H9 (cell line): ENCODE measurements around the gene DENND1A. TPM values are rescaled to one million over a fixed set of nuclear protein-coding genes. Genes with fewer than 3 reads are reported as not detected.

Experiments used
- DNase-seq: peaks from one replicate; pipeline ENCODE4 v3.0.0-alpha.2; 2017
- H2AFZ ChIP-seq: one replicate; pipeline ENCODE4 v1.6.1; 2013; ENCODE audit warnings: mild to moderate bottlenecking, low read length, control low read depth, moderate library complexity
- H2AK5ac ChIP-seq: 2 replicates; pipeline ENCODE4 v1.6.1; 2013; ENCODE audit warnings: low read length, control low read depth, mixed read lengths; ENCODE audit not compliant: insufficient read length
- H2BK120ac ChIP-seq: one replicate; pipeline ENCODE4 v1.6.1; 2013; ENCODE audit warnings: low read depth, mild to moderate bottlenecking, low read length, control low read depth, inconsistent platforms; ENCODE audit not compliant: poor library complexity, severe bottlenecking
- H2BK12ac ChIP-seq: 2 replicates; pipeline ENCODE4 v1.6.1; 2013; ENCODE audit warnings: low read length, control low read depth, mixed read lengths, low read depth; ENCODE audit not compliant: insufficient read length
- H2BK15ac ChIP-seq: 2 replicates; pipeline ENCODE4 v1.6.1; 2013; ENCODE audit warnings: low read depth, low read length, control low read depth
- H2BK20ac ChIP-seq: one replicate; pipeline ENCODE4 v1.6.1; 2013; ENCODE audit warnings: low read depth, mild to moderate bottlenecking, low read length, control low read depth, inconsistent platforms; ENCODE audit not compliant: poor library complexity, severe bottlenecking
- H2BK5ac ChIP-seq: 2 replicates; pipeline ENCODE4 v1.6.1; 2013; ENCODE audit warnings: low read length, control low read depth, mixed read lengths; ENCODE audit not compliant: insufficient read length
- H3K14ac ChIP-seq: 2 replicates; pipeline ENCODE4 v1.6.1; 2013; ENCODE audit warnings: low read length, control low read depth; ENCODE audit not compliant: insufficient read depth
- H3K18ac ChIP-seq: 2 replicates; pipeline ENCODE4 v1.6.1; 2013; ENCODE audit warnings: low read depth, mild to moderate bottlenecking, mixed read lengths, low read length, control low read depth; ENCODE audit not compliant: insufficient read length
- H3K23ac ChIP-seq: 2 replicates; pipeline ENCODE4 v1.6.1; 2013; ENCODE audit warnings: low read length, control low read depth, mixed read lengths, low read depth; ENCODE audit not compliant: insufficient read length
- H3K23me2 ChIP-seq: 2 replicates; pipeline ENCODE4 v1.6.1; 2013; ENCODE audit warnings: low read depth, mild to moderate bottlenecking, mixed read lengths, low read length, control low read depth; ENCODE audit not compliant: insufficient read length, poor library complexity, severe bottlenecking
- H3K27ac ChIP-seq: 2 replicates; pipeline ENCODE4 v1.5.1; 2013; ENCODE audit warnings: low read length, control low read depth, mixed read lengths, low read depth; ENCODE audit not compliant: insufficient read length
- H3K27me3 ChIP-seq: 2 replicates; pipeline ENCODE4 v1.6.1; 2013; ENCODE audit warnings: low read length, control low read depth, inconsistent platforms; ENCODE audit not compliant: insufficient read depth
- H3K4ac ChIP-seq: 2 replicates; pipeline ENCODE4 v1.6.1; 2013; ENCODE audit warnings: low read depth, mild to moderate bottlenecking, control low read depth, inconsistent platforms, low read length, moderate library complexity
- H3K4me1 ChIP-seq: 2 replicates; pipeline ENCODE4 v1.6.1; 2013; ENCODE audit warnings: low read length, control low read depth, inconsistent platforms; ENCODE audit not compliant: insufficient read depth
- H3K4me2 ChIP-seq: 2 replicates; pipeline ENCODE4 v1.6.1; 2013; ENCODE audit warnings: low read length, control low read depth, mixed read lengths; ENCODE audit not compliant: insufficient read length, insufficient read depth
- H3K56ac ChIP-seq: 2 replicates; pipeline ENCODE4 v1.6.1; 2013; ENCODE audit warnings: low read depth, mild to moderate bottlenecking, mixed read lengths, low read length, control low read depth; ENCODE audit not compliant: insufficient read length
- H3K79me1 ChIP-seq: 2 replicates; pipeline ENCODE4 v1.6.1; 2013; ENCODE audit warnings: low read depth, mild to moderate bottlenecking, moderate library complexity, low read length, control low read depth, inconsistent platforms; ENCODE audit not compliant: insufficient read depth, poor library complexity, severe bottlenecking
- H3K79me2 ChIP-seq: 2 replicates; pipeline ENCODE4 v1.6.1; 2013; ENCODE audit warnings: low read length, control low read depth, inconsistent platforms; ENCODE audit not compliant: insufficient read depth
- H3K9ac ChIP-seq: 2 replicates; pipeline ENCODE4 v1.6.1; 2013; ENCODE audit warnings: low read length, control low read depth, mixed read lengths; ENCODE audit not compliant: insufficient read length; ENCODE audit errors: extremely low read depth
- H3K9me3 ChIP-seq: one replicate; pipeline ENCODE4 v1.6.1; 2013; ENCODE audit warnings: low read depth, low read length, inconsistent platforms; ENCODE audit not compliant: control insufficient read depth
- H3T11ph ChIP-seq: one replicate; pipeline ENCODE4 v1.6.1; 2013; ENCODE audit warnings: mild to moderate bottlenecking, low read length, control low read depth, inconsistent platforms
- H4K20me1 ChIP-seq: one replicate; pipeline ENCODE4 v1.6.1; 2013; ENCODE audit not compliant: control insufficient read depth, insufficient read length, insufficient read depth
- H4K5ac ChIP-seq: 2 replicates; pipeline ENCODE4 v1.6.1; 2013; ENCODE audit warnings: low read depth, mild to moderate bottlenecking, mixed read lengths, low read length, control low read depth; ENCODE audit not compliant: insufficient read length
- H4K8ac ChIP-seq: replicated peaks from 2 replicates; pipeline ENCODE4 v1.6.1; 2013; ENCODE audit warnings: low read length, control low read depth, mixed read lengths, low read depth; ENCODE audit not compliant: insufficient read length
- H4K91ac ChIP-seq: 2 replicates; pipeline ENCODE4 v1.6.1; 2013; ENCODE audit warnings: low read depth, mild to moderate bottlenecking, moderate library complexity, mixed read lengths, low read length, control low read depth; ENCODE audit not compliant: insufficient read length
- H3K27ac Mint-ChIP-seq, 3 experiments: 2 replicates in 2 of 3; 3 replicates in 1 of 3; pipeline ENCODE4 v1.8.0; 2020 to 2021; ENCODE audit warnings: mixed read lengths in 3 of 3, mild to moderate bottlenecking in 1 of 3, moderate library complexity in 1 of 3
- H3K27me3 Mint-ChIP-seq: 2 replicates; pipeline ENCODE4 v1.8.0; 2021; ENCODE audit warnings: low read depth, mild to moderate bottlenecking, moderate library complexity, mixed read lengths
- H3K36me3 Mint-ChIP-seq, 3 experiments: 2 replicates in 2 of 3; 3 replicates in 1 of 3; pipeline ENCODE4 v1.8.0; 2020 to 2021; ENCODE audit warnings: low read depth in 3 of 3, mixed read lengths in 3 of 3; ENCODE audit not compliant: insufficient read depth in 1 of 3
- H3K4me1 Mint-ChIP-seq, 2 experiments: 2 replicates each; pipeline ENCODE4 v1.8.0; 2020; ENCODE audit warnings: mixed read lengths in 2 of 2
- H3K4me3 Mint-ChIP-seq, 2 experiments: 2 replicates in 1 of 2; 3 replicates in 1 of 2; pipeline ENCODE4 v1.8.0; 2020 to 2021; ENCODE audit warnings: mild to moderate bottlenecking in 2 of 2, mixed read lengths in 2 of 2, moderate library complexity in 1 of 2
- H3K9me3 Mint-ChIP-seq, 2 experiments: 2 replicates in 1 of 2; 3 replicates in 1 of 2; pipeline ENCODE4 v1.8.0; 2020; ENCODE audit warnings: mild to moderate bottlenecking in 2 of 2, mixed read lengths in 2 of 2, moderate library complexity in 1 of 2
- WGBS: extraction: QIAGEN DNeasy Blood & Tissue Kit; methylation state at CpG from one replicate; pipeline ENCODE4 v1.1.7; 2013; ENCODE audit warnings: missing lambda C conversion rate, low lambda C conversion rate, mixed read lengths; ENCODE audit not compliant: insufficient read length; ENCODE audit errors: extremely low coverage; 5-methylcytosine and 5-hydroxymethylcytosine counted together
- total RNA-seq: library from RNA; stranded (reverse); gene quantifications from 2 replicates; pipeline ENCODE4 v1.2.1, GENCODE V29; 2021
- TF ChIP-seq, protein P1 (sequence below): fragments of 200-600 bp; sonication (generic); conservative IDR thresholded peaks from 3 replicates; pipeline ENCODE4 v1.8.0; 2021; ENCODE audit warnings: antibody characterized with exemption, mild to moderate bottlenecking

Gene DENND1A
- total RNA-seq, 1 experiment from 2014 or later = 20.4 TPM

- H3K27ac Mint-ChIP-seq = no peak overlapping the region
- H3K4me3 Mint-ChIP-seq = no peak overlapping the region
- Histone ChIP-seq H2BK120ac (no peak overlapping the region), H3K9me3 (no peaks in the 10 kb centered on the region), H2BK15ac (no peak overlapping the region), H3K56ac (no peak overlapping the region), H2BK20ac (no peak overlapping the region), H3K4me1 (no peaks in the 10 kb centered on the region), H3K14ac (no peak overlapping the region), H2BK12ac (no peak overlapping the region), H3K23ac (no peak overlapping the region), H3K27ac (no peak overlapping the region), H2AK5ac (no peak overlapping the region), H4K91ac (no peak overlapping the region), H4K8ac (no peak overlapping the region), H3K4me2 (no peak overlapping the region), H3K18ac (no peak overlapping the region), H2BK5ac (no peak overlapping the region), H3K23me2 (no peaks in the 10 kb centered on the region), H4K20me1 (no peaks in the 10 kb centered on the region), H3K9ac (no peak overlapping the region), H3K4ac (no peak overlapping the region), H4K5ac (no peak overlapping the region), H2AFZ (no peak overlapping the region), H3K79me2 (no peaks in the 10 kb centered on the region), H3K27me3 (no peaks in the 10 kb centered on the region), H3T11ph (no peak overlapping the region), H3K79me1 (no peaks in the 10 kb centered on the region)
- peaks cover 3% of the 10 kb centered on the region in 2 experiments; a peak in 3 of 5 replicates for H3K9me3 Mint-ChIP-seq
- H3K4me1 Mint-ChIP-seq = no peaks in the 10 kb centered on the region; a peak in 1 of 4 replicates
- H3K36me3 Mint-ChIP-seq = peaks cover 4 to 20% (median 19%) of the 10 kb centered on the region in 3 experiments
- no peak for DNase-seq
- TF ChIP-seq, protein P1, sequence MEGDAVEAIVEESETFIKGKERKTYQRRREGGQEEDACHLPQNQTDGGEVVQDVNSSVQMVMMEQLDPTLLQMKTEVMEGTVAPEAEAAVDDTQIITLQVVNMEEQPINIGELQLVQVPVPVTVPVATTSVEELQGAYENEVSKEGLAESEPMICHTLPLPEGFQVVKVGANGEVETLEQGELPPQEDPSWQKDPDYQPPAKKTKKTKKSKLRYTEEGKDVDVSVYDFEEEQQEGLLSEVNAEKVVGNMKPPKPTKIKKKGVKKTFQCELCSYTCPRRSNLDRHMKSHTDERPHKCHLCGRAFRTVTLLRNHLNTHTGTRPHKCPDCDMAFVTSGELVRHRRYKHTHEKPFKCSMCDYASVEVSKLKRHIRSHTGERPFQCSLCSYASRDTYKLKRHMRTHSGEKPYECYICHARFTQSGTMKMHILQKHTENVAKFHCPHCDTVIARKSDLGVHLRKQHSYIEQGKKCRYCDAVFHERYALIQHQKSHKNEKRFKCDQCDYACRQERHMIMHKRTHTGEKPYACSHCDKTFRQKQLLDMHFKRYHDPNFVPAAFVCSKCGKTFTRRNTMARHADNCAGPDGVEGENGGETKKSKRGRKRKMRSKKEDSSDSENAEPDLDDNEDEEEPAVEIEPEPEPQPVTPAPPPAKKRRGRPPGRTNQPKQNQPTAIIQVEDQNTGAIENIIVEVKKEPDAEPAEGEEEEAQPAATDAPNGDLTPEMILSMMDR = no peak
- no CpG with 5 or more reads among the region's 2 CpGs for WGBS
- H3K27me3 Mint-ChIP-seq = peaks cover 1% of the 10 kb centered on the region; the same call in 1 of the 2 replicates
Observed at GRCh38 chr9:123682746-123683145, 247.2 kb downstream of the DENND1A start.
